Measurements from ENCODE around the gene AMBRA1. TPM values are rescaled to one million over a fixed set of nuclear protein-coding genes. Genes with fewer than 3 reads are reported as not detected.

AMBRA1 gene
- polyA plus RNA-seq, 3 donors, result 26.6 to 27.4 (median 27.1) TPM

DNA sequence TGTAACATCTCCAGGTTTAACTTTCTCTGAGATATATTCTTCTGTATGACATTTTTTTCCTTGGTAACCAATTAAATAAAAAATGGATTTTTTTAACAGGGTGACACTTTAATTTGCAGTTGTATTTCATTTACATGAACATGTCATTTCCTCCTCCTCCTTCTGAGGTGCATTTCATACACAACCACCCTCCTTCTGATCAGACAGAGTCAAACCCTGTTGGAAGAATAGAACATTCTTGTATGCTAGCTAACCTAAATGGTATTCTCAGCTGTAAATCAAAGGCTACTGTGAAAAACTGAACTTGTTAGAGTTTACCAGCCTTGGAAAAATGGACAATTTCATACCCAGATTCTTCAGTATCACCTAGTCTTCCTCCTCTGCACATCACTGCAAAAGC lies 149.5 kb downstream of the AMBRA1 start:
- no peak for DNase-seq

DNA sequence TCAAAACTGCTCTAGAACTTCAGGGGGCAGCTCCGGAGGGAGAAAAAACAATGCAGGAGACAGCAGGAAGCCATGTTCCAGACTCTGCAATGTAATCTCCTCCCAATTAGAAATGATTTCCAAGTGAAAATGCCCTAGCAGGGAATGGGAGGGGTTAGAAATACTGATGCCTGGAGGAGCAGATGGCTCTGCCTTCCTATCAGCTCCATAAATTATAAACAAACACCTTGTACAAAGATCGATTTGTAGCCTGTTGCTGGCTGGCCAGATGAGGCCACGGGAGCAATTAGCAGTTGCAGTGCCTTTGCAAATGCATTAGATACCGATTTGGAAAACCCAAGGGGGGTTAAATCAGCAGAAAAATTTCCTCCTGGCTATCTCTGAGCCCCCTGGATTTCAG lies 155.6 kb downstream of the AMBRA1 start:
- no peak for DNase-seq

DNA sequence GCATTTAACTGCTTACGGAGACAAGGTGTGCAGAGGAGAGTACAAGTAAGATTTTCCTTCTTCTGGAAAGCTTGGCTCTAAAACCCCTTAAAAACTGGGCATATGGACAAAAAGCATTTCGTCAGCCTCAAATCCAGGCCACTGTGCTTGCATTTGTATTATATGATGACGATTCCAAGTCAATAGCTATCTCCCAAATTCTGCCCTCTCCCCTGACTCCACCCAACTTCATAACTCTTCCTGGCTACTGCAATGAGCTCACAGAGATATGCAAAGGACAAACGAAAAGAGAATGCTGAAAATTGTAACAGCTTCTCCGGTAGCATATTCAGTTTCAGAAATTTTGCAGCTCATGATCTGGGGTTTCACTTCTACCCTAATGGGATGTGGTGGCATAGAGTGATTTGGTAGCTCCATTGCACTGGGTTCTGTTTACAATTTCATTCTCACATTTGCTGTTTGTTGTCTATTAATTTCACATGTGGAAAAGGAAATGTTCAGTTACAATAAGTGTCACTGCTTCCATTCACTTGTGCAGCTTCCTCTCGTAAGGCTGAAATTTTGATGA lies 156.6 kb downstream of the AMBRA1 start:
- no peak for DNase-seq

DNA sequence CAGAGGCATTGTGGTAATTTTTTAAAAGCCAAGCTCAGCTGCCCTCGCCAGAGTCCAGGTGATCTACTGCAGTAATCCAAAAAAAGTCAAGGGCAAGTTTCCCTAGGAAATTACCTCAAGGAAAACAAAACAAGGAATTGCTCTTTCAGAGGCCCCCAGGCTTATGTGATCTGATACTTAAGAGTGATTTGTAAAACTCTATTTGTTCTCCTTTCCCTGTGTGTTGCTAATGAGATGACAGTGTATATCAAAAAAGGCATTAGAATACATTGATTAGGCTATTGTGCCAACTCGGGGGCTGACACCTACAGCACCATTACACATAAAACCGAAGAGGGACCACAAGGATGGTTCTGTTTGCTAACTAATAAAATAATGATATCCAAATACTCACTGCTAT lies 157.7 kb downstream of the AMBRA1 start:
- no peak for DNase-seq

DNA sequence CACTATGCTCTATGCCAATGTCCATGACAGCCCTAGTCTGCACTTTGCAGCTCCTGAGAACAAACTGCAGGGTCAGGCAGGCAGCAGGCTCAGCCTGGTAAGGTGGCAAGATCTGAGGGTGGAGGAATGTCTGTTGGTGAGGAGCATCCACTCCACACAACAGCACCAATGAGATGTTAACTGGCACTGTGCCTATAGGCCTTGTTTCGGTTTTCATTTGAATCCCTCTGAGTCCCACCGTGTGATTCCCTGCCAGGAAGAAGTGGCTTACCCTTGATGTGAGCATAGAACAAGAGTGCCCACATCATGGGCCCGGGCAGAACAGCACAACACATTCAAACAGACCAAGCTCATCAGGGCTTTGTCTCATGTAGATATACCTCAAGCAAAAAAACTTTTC lies 158.1 kb downstream of the AMBRA1 start:
- DNase-seq, result no peak

DNA sequence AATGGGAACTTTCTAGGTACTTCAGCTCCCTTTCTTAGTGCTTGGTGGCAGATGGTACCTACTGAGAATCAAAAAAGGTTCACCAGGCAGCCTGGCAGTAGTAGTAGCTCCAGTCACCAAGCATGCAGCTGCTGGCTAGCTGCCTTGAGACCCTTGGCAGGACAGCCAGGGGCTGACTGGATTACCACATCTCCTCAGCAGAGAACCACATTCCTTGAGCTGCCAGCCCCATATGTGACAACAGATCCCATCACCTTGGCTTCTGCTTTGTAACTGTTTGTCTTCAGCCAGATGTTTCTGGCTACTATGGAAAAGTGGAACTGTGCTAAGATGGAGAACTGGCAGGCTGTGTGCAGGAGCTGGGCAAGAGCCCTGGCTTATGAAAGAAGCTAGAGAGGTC lies 162.6 kb downstream of the AMBRA1 start:
- DNase-seq, result no peak

DNA sequence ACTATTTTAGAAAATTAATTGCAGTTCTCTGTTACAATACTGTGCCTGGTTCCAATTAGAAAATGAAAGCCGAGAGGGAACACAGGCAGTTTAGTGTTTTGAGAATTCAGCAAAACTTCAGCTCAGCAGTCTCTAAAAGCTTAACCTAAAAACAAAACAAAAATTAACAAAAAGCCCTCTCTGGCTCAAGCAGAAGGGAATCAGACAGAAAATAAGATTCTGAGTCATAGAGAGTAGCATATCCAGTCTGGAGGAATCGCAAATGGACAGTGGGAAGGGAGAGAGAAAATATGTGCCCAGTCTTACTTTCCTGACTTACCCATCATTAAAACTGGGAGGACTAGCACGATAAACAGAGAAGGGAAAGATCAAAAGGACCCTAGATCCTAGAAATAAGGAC lies 164.1 kb downstream of the AMBRA1 start:
- no peak for DNase-seq

DNA sequence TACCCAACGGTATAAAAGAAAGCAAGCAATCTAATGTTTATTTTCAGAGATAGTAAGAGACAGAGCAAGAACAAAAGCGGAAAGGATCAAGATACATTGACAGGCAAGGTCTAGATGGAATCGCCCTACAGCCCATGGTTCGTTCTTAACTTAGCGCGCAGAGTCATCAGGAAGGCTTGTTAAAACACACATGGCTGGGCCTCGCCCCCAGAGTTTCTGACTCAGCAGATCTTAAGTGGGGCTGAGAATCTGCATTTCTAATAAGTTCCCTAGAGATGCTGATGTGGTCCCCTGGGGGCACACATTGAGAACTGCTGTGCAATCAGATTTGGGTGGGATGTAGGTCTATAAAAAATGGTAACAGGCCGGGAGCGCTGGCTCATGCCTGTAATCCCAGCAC lies 166.5 kb downstream of the AMBRA1 start:
- no peak for DNase-seq

DNA sequence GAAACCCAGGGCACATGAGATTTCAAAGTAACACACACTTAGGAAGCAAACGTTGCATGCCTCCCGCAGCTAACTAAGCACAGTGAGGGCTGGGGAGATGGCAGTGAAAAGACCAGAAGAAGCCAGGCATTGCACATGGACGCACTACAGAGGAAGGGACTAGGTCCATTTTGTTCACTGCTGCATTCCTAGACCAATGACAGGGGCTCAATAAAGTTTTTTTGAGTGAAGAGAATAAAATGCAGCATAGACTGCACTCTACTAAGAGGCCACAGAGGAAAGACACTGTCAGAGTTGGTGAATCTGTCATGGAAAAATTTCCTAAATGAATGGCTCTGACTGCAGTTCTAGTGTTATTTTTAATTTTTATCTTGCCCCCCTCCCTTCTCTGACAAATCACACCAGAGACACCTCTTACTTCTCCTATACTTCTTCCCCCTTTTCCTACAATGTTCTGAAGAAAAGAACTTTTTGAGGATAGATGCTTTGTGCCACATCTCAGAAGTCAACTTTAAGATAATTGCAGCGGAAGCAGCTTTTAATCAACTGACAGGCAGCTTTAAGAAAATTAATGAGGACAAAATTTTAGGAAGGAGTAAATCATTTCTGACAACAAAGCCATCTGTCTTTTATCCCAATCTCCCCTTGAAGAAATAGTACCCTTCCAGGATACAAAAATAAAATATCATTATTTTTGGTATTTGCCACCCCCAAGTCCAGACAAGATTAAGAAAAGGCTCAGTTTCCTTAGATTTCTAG lies 167.4 kb downstream of the AMBRA1 start:
- no peak for DNase-seq

DNA sequence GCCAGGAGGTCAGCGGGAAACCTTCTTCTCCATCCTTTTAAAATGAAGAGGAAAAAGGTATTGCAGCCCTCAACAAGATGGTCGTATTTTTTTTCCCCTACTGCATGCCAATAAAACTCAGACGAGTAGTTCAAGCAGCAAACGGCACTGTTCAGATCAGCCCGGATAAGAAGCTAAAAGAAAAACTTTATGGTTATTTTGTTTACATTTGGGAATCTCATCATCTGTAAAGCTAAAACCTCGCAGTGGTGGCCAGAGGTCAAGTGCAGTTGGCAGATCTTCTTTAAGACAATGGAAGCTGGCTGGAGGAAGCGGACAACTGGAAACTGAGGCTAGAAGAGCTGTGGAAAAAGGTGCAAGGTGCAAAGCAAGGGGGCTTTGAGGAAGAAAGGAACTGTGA lies 171.2 kb downstream of the AMBRA1 start:
- no peak for DNase-seq

DNA sequence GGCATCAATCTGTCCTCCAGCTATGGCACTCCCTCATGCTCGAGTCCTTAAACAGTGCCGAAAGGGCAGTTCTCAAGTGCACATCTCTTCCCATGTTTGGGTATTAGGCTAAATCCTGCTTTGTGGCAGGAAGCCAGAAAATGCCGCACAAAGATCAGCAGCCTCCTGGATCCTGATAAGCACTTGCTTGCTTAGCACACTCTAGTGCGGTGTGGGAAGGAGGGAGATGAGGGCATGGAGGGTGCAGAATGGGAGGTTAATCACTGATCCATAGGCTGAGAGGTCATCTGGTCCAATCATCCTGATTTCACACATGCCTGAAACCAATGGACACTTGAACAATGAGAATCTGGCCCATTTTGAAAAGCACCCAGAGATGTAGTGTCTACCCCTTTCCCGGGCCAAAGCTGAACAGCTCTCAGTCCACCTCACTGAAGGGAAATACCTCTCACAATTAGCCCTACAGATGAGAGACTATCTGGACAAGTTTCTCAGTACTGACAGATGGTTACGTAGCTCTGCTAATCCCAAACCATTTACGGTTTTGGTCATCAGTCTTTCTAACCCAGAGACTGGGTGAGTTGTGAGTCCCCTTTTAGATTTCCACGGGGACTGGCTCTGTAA lies 172.5 kb downstream of the AMBRA1 start:
- DNase-seq, result no peak

DNA sequence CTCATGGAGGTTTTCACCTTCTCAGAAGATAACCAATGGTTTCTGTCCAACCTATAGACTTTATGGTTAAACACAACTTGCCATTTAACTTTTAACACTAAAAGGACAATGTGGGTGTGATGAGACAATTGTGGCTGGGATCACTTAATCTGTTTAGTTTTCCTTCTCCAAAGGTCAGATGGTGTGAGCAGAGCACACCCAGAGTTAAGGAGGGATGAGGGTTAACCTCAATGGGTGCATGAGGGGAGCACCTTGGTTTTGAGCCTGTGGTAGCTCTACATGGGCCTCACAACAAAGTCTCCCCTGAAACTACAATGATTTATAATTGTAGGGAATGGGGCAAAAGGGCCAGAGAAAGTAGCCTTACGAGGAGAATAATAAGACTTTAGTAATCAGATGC lies 173.3 kb downstream of the AMBRA1 start:
- no peak for DNase-seq

DNA sequence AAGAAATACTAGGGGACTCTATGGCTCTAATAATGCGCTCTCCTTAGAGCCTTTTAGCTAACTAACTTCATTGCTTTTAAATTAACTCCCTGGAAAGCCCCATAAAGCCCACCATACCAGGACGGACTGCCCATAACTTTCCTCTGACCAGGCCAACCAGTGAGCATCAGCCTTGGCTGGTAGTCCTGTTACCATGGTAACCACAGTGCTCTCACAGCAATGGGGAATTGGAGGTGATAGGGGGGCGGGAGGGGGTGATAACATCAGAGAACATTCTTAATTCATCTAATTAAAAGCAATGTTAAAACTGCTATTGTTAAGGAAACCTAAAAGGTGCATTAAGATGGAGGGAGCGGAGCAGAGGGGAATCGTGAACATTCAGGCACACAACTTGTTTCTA lies 175.1 kb downstream of the AMBRA1 start:
- no peak for DNase-seq

DNA sequence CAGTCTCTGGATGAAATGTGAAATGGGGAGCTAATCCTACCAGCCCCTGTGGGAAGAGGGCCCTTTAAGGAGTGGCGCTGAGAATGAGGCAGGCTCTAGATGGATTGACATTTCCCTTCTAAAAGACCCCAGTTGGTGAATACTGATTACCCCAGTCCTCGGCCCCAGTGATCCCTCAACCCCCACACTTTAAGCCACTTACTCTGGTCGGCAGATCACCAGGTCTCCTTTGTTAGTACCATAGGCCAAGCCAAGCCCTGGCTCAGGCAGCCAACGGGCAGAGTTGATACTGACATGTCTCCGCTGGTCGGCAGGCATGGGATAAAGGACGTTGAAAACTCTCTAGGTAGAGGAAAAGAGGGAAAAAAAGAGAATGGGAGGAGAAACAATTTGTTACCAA lies 176.1 kb downstream of the AMBRA1 start:
- no peak for DNase-seq

DNA sequence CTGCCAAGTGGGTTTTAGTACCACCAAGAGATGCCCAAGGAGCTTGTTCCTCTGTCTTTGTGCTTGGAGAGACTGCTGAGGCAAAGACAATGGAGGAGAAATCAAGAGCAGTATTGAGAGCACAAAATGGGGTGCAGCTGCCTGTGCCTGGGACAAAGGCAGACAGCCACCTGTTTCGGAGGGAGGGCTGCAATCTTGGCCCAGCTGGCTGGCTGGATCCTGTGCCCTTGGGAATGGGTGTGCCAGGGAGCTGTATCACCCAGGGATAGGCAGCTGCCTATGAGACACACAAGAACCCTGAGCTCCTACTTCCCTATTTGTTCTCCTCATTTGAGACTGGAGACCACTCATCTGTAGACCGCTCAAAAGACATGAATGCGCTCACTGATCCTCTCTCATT lies 178.9 kb downstream of the AMBRA1 start:
- no peak for DNase-seq

DNA sequence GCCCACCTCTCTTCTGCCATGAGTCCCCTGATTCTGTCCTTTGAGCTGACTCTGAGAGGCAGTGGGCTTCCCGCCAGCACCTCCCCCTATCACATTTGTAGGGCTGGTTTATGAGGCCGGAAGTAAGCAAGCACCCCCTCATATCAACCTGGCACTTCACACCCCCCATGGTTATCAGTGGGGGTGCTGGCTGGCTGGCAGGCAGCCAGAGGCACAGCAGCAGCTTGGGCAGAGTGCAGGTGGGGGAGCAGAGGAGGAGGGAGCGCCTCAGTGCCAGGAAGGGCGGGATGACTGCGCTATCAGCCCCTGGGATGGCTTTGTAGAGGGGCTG lies 179.4 kb downstream of the AMBRA1 start:
- no peak for DNase-seq

DNA sequence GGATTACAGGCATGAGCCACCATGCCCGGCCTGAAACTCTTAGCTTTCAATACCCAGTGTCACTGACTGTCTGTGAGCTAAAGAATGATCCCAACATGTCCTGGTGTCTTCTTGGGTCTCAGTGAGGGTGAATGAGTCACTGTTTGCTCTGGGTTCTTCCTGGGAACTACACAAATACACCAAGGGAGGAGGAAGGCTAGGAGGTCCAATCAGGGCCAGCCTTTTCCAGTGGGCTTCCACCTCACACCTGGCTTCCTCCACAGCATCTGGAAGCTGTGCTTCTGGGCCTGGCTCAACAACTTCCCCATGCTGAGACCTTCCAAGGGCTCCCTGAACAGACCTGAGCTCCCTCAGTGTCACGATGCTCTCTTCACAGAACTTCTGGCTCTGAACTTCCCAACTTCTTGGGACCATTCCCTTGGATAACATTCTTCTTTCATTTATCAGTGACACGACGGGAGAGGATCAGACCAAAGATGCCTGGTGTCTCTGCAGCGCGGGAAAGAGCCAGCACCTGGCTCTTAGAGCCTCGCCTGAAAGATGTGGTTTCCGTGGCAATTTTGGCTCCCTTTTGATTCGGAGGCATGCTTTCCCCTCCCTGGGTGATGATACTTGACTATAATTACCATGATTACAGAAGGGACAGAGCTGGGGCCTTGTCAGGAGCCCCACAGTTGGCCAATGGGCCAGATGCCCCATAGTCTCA lies 179.9 kb downstream of the AMBRA1 start:
- no peak for DNase-seq

DNA sequence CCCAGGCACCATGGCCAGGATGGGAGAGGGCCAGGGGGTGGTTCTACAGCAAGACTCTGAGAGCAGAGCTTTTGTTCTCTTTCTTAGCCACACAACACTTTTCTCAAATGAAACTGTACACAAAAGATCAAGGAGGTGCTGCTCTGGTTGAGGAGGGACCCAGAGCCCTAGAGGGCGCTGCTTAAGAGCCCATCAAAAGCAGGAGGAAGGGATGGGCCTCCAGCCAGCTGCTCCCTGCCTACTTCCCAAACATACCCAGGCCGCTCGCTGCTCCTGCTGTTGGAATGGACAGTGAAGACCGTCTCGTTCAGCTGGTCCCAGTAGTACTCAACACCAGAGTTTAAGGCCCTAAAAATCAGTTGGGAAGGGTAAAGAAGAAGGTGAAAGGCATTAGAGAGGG lies 183.8 kb downstream of the AMBRA1 start:
- DNase-seq, result no peak

DNA sequence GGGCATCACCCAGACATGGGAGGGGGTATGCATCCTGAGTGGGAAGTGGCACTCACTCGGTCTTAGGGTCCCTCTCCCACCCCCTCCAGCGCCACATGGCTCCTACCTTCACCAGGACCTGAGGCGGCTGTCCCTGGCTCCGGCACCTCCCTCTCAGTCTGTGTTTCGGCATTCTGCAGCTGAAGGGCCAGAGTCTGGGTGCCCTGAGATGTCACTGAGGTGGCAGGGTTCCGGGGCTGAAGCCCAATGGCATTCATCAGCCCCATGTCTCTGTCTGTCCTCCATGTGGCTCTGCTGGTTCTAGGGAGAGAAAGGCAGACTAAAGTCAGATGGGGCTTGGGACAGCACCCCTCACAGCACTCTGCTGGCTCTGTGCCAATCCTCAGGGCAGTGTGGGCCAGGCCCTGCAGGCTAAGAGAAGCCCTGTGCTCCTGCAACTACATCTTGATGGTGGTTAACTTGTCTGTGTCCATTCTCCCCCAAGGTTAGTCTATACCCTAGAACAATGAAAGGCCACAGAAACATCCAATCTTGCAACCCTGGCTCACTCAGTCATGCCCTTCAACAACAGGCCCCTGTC lies 185.3 kb downstream of the AMBRA1 start:
- DNase-seq, result no peak

DNA sequence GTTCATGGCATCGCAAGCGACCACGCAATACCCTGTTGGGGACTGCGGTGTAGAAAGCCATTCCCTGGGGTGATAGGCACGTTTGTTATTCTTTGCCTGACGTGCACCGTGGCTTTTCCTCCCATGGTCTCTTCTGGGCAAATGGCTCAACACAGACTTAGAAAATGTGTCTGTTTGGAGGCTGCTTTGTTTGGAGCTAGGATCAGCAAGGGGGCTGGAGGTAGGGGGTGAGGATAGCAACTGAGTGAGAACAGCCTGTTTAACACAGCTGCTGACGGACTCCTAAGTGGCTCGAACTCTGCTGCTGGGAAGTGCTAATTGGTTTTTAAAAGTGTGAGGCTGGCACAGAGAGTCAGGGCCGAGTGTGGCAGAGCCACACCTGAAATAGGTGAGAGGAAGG lies 186.2 kb downstream of the AMBRA1 start:
- DNase-seq, result no peak

DNA sequence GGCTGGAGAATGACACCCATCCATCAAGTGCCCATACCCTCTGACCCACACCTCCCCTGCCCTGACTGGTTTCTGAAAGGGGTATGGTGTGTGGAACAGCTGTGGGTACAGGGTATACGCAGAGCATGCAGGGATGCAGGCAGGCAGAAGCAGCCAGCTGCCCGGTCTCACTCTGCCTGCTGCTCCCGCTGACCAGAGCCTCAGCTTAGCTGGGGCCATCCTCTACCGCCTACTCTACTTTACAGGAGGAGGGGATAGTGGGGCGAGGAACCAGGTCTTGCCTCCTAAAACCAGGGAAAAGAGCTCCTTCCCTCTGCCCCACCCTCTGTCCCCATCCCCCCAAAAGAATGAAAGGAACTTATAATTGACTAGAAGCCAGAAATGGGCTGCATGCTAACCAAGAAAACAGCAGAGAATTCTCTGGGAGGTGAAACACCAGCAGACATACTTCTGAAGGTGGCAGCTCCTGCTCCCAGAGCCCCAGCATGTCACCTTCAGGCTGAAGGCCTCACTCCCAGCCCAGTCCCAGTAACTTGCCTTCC lies 189.3 kb downstream of the AMBRA1 start:
- no peak for DNase-seq

Data from renal pelvis (tissue), 4 donors.